ENCODE measurements around the gene ABCC1. TPM values are rescaled to one million over a fixed set of nuclear protein-coding genes. Genes with fewer than 3 reads are reported as not detected.

Gene ABCC1
- total and polyA plus RNA-seq, 2 of the 8 experiments (the other 6 are each of a cell fraction or from before 2014, with no cell fraction given), result 42.6 to 66.8 TPM

- TF ChIP-seq NANOG (IDR thresholded peaks at IDR 0.05; ENCODE audit: insufficient read depth, low read depth, low read length, poor library complexity, severe bottlenecking), result no peak
- no peak for TF ChIP-seq TAF1 (IDR thresholded peaks at IDR 0.05; ENCODE audit: low read depth, low read length)
- TF ChIP-seq SIN3A (conservative IDR thresholded peaks at IDR 0.05 in 1 of 2, IDR thresholded peaks at IDR 0.05 in 1 of 2; ENCODE audit: low read depth in 1 of 2, low read length in 2 of 2), result no peak
- TF ChIP-seq EZH2 (IDR thresholded peaks at IDR 0.05; ENCODE audit: low read depth, low read length, severe bottlenecking), result no peak
- TF ChIP-seq BACH1 (IDR thresholded peaks at IDR 0.05; ENCODE audit: low read length), result no peak
Measured at GRCh38 chr16:16022683-16023064, 73.3 kb downstream of the ABCC1 start (continued).
